ENCODE data around the gene EFR3B. TPM values are rescaled to one million over a fixed set of nuclear protein-coding genes. Genes with fewer than 3 reads are reported as not detected.

Gene EFR3B
- polyA plus RNA-seq, 1 of the 3 experiments (the other 2 are of a cell fraction) = 1.5 TPM

DNA sequence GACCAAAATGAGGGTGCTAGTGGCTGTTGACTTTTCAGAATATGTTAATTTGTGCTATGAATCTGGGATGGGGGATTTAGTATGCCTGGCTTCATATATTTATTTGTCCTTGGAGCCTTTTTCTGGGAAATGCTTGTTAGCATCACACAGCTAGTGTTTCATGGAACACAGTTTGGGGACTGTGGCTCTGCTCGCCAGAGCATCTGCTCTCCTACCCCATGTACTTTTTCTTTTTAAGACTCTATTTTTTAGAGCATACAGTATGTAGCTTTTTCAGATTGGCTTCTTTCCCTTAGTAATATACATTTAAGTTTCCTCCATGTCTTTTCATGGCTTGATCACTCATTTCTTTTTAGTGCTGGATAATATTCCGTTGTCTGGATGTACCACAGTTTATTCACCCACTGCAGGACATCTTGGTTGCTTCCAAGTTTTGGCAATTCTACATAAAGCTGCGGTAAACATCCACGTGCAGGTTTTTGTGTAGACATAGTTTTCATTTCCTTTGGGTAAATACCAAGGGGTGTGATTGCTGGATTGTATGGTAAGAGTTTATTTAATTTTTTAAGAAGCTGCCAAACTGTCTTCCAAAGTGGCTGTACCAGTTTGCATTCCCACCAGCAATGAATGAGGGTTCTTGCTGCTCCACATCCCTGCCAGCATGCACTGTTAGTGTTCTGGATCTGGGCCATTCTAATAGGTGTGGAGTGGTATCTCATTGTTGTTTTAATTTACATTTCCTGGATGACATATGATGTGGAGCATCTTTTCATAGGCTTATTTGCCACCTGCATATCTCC is 44.1 kb downstream of the EFR3B start:
- Histone ChIP-seq H3K36me3 (replicated peaks in 1 of 2; ENCODE audit: control insufficient read depth in 1 of 2, insufficient read depth in 2 of 2, low read length in 1 of 2) (no peaks in the 10 kb centered on the region), H4K20me1 (ENCODE audit: insufficient read depth) (peaks cover 36% of the 10 kb centered on the region), H3K4me2 (no peak overlapping the region), H3K79me2 (ENCODE audit: insufficient read depth) (no peaks in the 10 kb centered on the region), H3K4me3 (ENCODE audit: low read depth in 2 of 2, low read length in 1 of 2) (no peak overlapping the region), H3K4me1 (ENCODE audit: control insufficient read depth in 1 of 2, insufficient read depth in 2 of 2, low read depth in 1 of 2, low read length in 1 of 2) (peaks cover 0 to 16% of the 10 kb centered on the region in 2 experiments; a peak in 1 of 4 replicates), H3F3A (replicated peaks; ENCODE audit: insufficient read depth) (no peaks in the 10 kb centered on the region), H3K9me3 (no peaks in the 10 kb centered on the region), H3K27me3 (ENCODE audit: insufficient read depth) (no peaks in the 10 kb centered on the region), H3K9ac (no peak overlapping the region), H3K9me2 (no peaks in the 10 kb centered on the region), H2AFZ (ENCODE audit: low read depth) (no peak overlapping the region), H3K27ac (ENCODE audit: low read depth in 2 of 2, low read length in 1 of 2) (no peak overlapping the region)
- ChIA-PET POLR2A (no interaction called here), CTCF (interaction anchor here (1.0 to 6.7 kb wide), 4 partner anchors 43 to 110 kb away, joined by 3 to 26 read pairs (median 3); no protein-coding TSS in a partner anchor)
- DNase-seq = no peak
- TF ChIP-seq FOXJ3 (CRISPR knock-in tag; IDR thresholded peaks at IDR 0.05) (no peak), RCOR1 (IDR thresholded peaks at IDR 0.05; ENCODE audit: low read length) (no peak)
- 92% methylated on average over 4 of the region's 4 CpGs for WGBS (ENCODE audit: low lambda C conversion rate)

- Histone ChIP-seq H3K9ac (no peak overlapping the region), H3K27me3 (ENCODE audit: insufficient read depth) (no peaks in the 10 kb centered on the region), H3K4me3 (ENCODE audit: low read depth in 2 of 2, low read length in 1 of 2) (no peak overlapping the region), H3K4me2 (no peak overlapping the region), H3K9me2 (no peaks in the 10 kb centered on the region), H3F3A (replicated peaks; ENCODE audit: insufficient read depth) (no peaks in the 10 kb centered on the region), H4K20me1 (ENCODE audit: insufficient read depth) (0 out of 2 replicates have a peak, but pooled peaks cover 10% of the 10 kb centered on the region), H2AFZ (ENCODE audit: low read depth) (no peak overlapping the region), H3K27ac (ENCODE audit: low read depth in 2 of 2, low read length in 1 of 2) (no peak overlapping the region; a peak in 1 of 4 replicates), H3K36me3 (replicated peaks in 1 of 2; ENCODE audit: control insufficient read depth in 1 of 2, insufficient read depth in 2 of 2, low read length in 1 of 2) (peaks cover 0 to 2% of the 10 kb centered on the region in 2 experiments), H3K9me3 (no peaks in the 10 kb centered on the region), H3K4me1 (ENCODE audit: control insufficient read depth in 1 of 2, insufficient read depth in 2 of 2, low read depth in 1 of 2, low read length in 1 of 2) (peaks cover 0 to 25% of the 10 kb centered on the region in 2 experiments; a peak in 1 of 4 replicates), H3K79me2 (ENCODE audit: insufficient read depth) (no peaks in the 10 kb centered on the region)
- WGBS (ENCODE audit: low lambda C conversion rate) = 92% methylated on average over 6 of the region's 6 CpGs
- DNase-seq = no peak
- CTCF ChIA-PET = interaction anchor here (1.1 to 3.3 kb wide), 2 partner anchors 104 to 114 kb away, joined by 3 to 12 read pairs; no protein-coding TSS in a partner anchor
- no peak for TF ChIP-seq EZH2phosphoT487 (IDR thresholded peaks at IDR 0.05; ENCODE audit: borderline replicate concordance, low read depth)
- TF ChIP-seq FOXJ3 (CRISPR knock-in tag; IDR thresholded peaks at IDR 0.05) = no peak
- no peak for TF ChIP-seq TEAD4 (IDR thresholded peaks at IDR 0.05; ENCODE audit: borderline replicate concordance, insufficient read depth)
- TF ChIP-seq ELF1 (IDR thresholded peaks at IDR 0.05) = no peak
- TF ChIP-seq FOSL2 (IDR thresholded peaks at IDR 0.05; ENCODE audit: borderline replicate concordance, low read depth) = no peak
- no peak for TF ChIP-seq TCF12 (IDR thresholded peaks at IDR 0.05)
- TF ChIP-seq MXI1 (IDR thresholded peaks at IDR 0.05; ENCODE audit: low read depth, low read length) = no peak
- TF ChIP-seq RXRA (IDR thresholded peaks at IDR 0.05; ENCODE audit: borderline replicate concordance, low read depth) = no peak
- TF ChIP-seq, protein P1, sequence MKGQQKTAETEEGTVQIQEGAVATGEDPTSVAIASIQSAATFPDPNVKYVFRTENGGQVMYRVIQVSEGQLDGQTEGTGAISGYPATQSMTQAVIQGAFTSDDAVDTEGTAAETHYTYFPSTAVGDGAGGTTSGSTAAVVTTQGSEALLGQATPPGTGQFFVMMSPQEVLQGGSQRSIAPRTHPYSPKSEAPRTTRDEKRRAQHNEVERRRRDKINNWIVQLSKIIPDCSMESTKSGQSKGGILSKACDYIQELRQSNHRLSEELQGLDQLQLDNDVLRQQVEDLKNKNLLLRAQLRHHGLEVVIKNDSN (IDR thresholded peaks at IDR 0.05; ENCODE audit: borderline replicate concordance, low read depth) = no peak
- TF ChIP-seq MEF2A (IDR thresholded peaks at IDR 0.05; ENCODE audit: borderline replicate concordance, low read depth) = no peak
- POLR2A ChIA-PET = no interaction called here
Measured at GRCh38 chr2:25088817-25089516, 47.1 kb downstream of the EFR3B start.

Data from SK-N-SH (cell line).